ENCODE results near the gene KCNMB1.

The KCNMB1 gene

GRCh38 chr5:170338933-170339779, 50.0 kb downstream of the KCNMB1 start:
- no peak for DNase-seq

DNA sequence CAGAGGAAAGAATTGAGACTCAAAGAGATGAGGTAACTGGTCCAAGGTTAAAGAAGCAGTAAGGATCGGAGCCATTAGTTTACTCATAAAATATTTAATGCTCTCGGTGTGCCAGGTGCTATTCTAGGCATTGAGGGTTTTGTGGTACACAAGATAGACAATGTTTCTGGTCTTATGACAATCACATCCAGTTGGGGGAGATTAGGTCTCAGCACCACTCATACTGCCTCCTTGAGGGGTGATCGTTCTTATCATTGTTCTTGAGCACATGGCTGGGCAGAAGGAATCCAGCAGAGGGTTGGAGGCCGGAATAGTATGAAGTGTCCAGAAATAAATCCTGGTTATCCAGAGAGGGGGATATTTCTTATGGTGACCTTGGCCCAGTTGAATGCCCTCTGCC, 50.9 kb downstream of the KCNMB1 start:
- DNase-seq: no peak

DNA sequence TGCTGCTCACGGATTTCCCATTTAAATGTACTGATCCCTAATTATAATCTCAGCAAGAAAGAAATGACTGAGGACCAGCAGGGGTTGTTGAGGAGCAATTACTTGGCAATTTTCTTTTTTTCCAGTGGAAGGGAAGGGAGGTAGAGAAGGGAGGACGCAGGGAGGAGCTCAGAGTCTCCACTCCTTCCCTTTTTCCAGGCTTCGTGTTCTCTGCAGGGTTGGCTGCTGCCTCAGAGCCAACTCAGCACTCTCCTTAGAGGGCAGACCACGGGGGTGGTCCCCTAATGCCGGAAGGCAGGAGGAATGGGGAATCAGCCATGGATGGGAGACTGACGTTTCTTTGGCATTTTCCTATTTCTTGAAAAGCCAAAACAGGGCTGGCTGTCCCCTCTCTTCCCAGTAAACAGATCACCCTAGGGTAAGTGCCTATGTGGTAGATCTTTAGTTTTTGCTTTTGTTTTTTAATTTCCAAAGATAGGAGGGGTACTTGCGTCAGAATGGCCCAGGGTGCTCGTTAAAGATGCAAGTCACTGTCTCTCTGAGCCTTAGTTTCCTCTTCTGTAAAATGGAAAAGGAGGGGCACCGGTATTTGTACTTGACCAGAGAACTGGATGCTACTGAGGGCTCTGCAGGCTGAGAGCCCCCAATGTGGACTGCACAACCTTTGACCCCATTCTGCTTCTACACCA, 52.0 kb downstream of the KCNMB1 start:
- DNase-seq: no peak

DNA sequence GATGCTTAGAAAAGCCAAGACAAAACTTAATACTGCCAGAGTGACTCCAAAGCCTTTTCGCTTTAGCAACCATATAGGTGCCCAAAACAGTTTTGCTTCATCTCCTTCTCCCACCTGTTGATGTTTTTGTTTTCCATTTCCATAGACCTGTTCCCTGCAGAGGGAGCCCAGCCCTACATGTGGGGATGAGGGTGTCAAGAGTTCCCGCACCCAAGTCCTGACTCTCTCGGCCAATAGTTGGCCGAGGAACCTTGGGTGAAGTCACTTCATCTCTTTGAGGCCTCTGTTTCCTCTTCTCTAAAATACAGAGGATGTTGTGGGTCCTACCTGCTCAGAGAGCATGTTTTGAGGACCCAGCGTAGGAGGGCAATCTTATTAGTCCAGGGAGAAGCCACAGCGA, 53.1 kb downstream of the KCNMB1 start:
- DNase-seq: no peak

DNA sequence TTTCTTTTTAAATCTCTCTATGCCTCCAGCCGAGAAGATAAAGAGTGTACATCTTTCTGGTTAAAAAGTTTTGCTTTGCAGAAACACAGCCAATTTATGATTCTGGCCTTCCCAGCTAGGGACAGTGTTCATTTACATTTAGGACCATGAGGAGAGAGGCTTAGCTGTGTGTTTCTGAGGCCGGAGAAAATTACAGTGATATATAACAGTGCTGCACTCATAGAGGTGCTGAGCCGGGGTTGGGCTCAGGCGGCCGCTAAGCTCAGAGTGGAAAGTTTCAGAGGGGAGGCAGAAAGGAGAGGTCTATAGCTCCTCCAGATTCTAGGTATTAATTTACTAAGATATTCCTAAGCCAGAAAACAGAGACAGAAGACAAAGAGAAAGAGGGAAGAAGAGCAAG, 54.5 kb downstream of the KCNMB1 start:
- no peak for DNase-seq

- DNase-seq: no peak
Measured at GRCh38 chr5:170333161-170333910, 55.8 kb downstream of the KCNMB1 start.

GRCh38 chr5:170332058-170332457, 57.1 kb downstream of the KCNMB1 start:
- no peak for DNase-seq

DNA sequence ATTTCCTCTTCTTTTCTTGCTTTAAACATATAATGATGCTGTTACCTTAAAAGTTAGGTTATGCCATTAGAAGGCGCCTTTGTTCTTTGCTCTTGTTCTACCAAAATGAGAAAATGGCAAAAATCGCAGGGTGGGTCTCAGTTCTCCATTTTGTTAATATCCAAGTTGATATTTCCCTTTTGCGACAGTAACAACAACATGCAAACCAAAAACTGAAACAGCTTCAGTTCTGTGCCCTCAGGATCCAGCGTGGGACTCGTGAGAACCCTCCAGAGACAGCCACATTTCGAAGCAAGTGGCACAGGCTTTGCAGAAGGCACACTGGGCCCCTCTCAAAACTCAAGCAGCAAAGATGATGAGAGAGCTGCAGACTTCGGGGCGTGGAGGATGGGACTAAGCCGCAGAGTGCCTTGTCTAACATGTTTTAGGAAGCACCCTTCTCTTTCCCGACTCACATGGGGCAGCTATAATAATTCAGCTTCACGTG, 58.6 kb downstream of the KCNMB1 start:
- no peak for DNase-seq

GRCh38 chr5:170329524-170329923, 59.6 kb downstream of the KCNMB1 start:
- no peak for DNase-seq

DNA sequence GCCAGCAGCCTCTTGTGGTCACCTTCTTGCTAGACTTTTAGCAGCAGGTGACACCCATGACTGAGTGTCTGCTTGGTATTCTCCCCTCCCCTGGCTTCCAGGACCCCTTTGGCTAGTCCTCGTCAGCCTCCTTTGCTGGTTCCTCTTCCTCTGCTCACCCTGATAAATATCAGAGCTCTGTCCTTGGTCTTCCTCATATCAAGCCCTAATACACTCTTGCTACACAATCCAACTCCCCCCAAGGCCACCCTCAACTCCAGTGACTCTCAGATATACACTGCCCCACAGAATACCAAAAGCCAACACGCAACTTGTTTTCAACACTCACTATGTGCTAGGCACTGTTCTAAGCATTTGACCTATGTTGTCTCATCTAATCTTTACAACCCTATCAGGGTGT, 61.3 kb downstream of the KCNMB1 start:
- DNase-seq: no peak

GRCh38 chr5:170327168-170327567, 62.0 kb downstream of the KCNMB1 start:
- DNase-seq: no peak
